HG03095 (cell line): ENCODE measurements around the gene LRP5.

Source experiments
- ATAC-seq: cut with Tn5 transposase; IDR thresholded peaks from one replicate; pipeline ENCODE4 v1.9.1; 2021; ENCODE audit warnings: moderate library complexity; ENCODE audit not compliant: unreplicated experiment

The LRP5 gene

GRCh38 chr11:68345776-68346461, 33.5 kb downstream of the LRP5 start:
- ATAC-seq = no peak

DNA sequence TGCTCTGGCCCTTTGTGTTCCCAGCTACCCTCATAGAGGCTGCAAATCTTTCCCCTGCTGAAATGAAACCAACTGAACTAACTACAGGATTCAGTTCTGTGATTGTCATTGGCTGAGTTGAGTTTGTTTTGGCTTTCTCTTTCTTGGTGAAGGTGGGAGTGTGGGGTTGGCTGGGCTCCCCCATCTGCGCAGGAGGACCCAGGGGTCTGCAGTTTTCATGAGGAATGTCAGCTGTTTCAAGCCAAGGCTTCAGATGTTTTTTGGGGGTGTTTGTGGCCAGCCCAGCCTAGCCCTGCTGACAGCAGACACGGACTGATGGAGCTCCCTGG, 34.0 kb downstream of the LRP5 start:
- no peak for ATAC-seq

GRCh38 chr11:68347345-68347744, 35.0 kb downstream of the LRP5 start:
- ATAC-seq = no peak

DNA sequence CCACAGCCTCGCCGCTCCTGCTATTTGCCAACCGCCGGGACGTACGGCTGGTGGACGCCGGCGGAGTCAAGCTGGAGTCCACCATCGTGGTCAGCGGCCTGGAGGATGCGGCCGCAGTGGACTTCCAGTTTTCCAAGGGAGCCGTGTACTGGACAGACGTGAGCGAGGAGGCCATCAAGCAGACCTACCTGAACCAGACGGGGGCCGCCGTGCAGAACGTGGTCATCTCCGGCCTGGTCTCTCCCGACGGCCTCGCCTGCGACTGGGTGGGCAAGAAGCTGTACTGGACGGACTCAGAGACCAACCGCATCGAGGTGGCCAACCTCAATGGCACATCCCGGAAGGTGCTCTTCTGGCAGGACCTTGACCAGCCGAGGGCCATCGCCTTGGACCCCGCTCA, 35.5 kb downstream of the LRP5 start:
- no peak for ATAC-seq

GRCh38 chr11:68349461-68350249, 37.3 kb downstream of the LRP5 start:
- ATAC-seq = no peak

DNA sequence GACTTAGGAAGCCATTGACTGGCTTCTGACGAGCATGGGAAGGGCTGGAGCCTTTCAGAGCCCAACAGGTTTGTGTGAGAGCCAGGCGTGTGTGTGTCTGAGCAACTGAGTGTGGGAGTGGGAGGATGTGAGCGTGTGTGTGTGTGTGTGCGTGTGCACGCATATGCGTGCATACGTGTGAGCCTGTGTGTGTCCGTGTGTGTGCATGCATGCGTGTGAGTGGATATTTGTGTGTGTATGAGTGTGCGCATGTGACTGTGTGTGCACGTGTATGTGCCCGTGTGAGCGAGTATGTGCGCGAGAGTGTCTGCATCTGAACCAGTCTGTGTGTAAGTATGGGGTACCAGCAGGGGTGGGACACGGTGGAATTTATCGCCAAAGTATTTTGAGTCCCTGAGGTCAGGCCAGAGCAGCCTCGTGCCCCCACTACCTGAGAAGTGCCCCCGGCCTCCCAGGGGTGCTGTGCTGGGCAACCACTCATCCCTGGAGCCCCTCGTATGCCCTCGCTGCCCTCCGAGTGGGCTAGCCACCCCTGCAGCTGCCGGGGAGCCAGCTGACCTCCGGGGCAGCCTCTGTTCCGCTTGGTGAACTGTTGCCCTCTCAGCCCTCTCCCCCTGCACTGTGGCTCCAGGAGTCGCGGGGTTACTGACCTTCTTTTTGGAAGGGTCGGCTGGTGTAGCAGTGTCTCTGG, 38.5 kb downstream of the LRP5 start:
- no peak for ATAC-seq

- ATAC-seq = no peak
Observed at GRCh38 chr11:68351450-68352275, 39.3 kb downstream of the LRP5 start.

DNA sequence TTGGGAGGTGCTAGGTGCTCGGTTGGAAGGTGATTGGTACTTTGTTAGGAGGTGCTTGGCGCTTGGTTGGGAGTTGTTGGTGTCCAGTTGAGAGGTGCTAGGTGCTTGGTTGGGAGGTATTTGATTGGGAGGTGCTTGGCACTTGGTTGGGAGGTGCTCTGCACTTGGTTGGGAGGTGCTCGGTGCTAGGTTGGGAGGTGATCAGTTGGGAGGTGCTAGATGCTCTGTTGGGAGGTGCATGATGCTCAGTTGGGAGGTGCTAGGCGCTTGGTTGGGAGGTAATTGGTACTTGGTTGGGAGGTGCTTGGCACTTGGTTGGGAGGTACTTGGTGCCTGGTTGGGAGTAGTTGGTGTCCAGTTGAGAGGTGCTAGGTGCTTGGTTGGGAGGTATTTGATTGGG, 40.2 kb downstream of the LRP5 start:
- no peak for ATAC-seq

- no peak for ATAC-seq
Observed at GRCh38 chr11:68353118-68353517, 40.7 kb downstream of the LRP5 start.

DNA sequence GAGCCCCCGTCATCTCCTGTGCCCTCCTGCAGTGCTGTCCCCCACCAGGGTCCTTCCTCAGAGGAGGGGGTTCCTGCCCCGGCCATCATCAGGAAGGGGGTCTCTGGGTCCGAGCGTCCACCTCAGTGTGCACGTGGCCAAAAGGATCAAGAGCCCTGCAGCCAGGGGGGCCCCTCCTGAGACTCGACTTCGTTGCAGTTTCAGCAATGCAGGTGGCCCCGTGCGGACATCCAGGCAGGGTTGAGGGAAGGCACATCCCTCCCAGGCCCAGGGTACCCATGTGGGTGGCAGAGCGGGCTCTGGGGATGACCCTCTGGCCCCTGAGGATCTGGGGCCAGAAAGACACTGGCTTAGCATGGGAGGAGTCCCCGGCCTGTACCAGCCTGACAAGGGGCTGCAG, 41.3 kb downstream of the LRP5 start:
- ATAC-seq = no peak

DNA sequence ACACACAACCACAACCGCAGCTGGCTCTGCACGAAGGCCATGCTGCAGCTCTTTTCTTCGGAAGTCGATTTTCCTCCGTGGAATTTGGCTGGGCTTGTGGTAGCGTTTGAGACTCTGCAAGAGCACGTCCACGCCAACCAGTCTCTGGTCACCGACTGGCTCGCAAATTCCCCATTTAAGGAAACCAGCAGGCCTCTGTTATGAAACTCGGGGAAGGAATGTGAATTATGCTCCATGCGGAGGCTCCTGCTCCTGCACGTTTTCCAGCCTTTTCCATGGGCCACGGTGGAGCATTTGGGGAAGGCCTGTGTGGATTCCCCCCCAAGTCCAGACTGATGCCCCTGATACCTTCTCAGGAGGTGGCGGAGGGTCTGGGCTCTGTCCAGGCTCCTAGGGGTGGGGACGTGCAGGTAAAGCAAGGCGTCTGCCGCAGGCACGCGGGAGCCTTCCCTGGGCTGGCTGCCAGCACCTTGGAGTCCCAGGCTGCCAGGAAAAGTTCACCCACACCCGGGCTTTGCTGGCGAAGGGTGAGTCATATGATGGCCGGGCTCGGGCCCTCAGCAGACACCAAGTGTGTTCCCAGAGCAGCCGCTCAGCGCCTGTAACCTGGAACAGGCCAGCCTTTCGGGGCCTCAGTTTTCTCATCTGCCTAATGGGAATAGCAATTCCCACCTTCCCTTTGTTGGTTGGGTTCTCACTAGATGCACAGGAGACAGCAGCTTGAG, 41.9 kb downstream of the LRP5 start:
- no peak for ATAC-seq

DNA sequence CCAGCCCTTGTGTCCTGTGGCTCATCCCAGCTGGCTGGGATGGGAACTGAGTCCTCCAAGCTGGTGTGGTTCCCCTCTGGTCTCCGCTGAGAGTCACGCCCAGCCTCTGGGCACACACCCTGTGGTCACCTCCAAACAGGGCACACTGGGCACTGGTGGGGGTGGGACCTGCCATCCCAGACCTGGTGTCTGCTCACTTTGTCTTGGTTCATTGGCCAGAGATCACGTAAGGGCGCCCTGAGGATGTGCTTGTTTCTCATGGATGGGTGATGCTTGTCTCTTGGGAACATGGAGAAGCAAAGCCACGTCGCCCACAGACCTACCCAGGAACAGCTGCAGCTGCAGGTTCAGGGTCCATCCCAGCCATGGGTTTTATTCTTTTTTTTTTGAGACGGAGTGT, 43.1 kb downstream of the LRP5 start:
- ATAC-seq = no peak

DNA sequence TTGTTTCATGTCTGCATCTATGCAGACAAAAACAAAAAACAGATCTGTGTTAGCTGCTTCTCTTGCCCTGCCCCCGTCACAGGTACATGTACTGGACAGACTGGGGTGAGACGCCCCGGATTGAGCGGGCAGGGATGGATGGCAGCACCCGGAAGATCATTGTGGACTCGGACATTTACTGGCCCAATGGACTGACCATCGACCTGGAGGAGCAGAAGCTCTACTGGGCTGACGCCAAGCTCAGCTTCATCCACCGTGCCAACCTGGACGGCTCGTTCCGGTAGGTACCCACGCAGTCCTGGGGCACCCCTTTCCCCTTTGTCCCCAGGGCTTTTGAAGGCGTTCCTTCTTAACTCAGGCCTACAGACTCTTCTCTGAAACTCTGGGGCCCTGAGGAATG, 45.2 kb downstream of the LRP5 start:
- no peak for ATAC-seq

DNA sequence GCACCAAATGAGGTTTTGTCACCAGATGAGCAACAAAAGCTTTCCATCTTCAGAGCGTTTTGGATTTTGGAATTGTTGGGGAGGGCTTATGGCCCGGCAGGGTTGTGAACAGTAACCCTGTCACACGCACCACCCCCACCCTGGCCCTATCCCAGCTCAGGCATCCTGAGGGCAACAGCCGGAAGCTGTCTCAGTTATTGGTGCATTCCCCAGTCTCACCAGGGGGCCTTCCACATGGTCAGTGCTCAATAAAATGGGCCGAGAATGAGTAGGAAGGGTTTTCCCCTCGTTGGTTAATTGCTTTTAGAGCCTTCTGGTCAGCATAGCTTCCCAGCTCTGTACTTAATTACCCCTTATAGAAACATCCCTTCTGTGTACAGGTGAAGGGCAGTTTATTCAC, 46.0 kb downstream of the LRP5 start:
- no peak for ATAC-seq

DNA sequence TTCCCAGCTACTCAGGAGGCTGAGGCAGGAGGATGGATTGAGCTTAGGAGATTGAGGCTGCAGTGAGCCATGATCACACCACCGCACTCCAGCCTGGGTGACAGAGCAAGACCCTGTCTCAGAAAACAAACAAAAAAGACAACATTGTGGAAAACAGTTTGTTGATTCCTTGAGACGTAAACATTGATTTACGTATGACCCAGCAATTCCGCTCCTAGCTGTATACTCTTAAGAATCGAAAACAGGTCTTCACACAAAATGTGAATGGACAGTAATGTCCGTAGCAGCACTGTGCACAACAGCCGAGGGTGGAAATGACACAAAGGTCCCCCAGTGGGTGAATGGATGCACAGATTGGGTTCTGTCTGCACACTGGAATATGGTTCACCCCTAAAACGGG, 49.3 kb downstream of the LRP5 start:
- ATAC-seq = no peak

- ATAC-seq = no peak
Observed at GRCh38 chr11:68362801-68363379, 50.5 kb downstream of the LRP5 start.

- no peak for ATAC-seq
Observed at GRCh38 chr11:68363776-68364175, 51.4 kb downstream of the LRP5 start.

DNA sequence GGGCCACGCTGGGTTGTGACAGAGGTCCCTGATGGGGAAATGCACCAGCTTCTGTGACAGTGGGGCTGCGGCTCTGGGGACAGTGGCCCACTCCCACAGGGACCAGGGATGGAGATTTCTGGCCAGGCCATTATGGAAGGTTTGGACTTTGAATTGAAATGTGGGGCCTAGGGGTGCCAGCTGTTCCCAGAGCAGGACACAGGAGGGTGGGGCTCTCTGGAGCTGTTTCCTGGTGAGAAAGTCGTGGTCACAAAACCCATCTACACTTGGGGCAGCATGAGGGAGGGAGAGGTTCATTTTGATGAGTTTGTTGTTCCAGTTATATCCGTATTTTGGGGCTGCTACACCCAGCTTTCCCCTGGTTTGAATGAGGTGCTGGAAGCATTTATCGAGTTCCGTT, 52.2 kb downstream of the LRP5 start:
- no peak for ATAC-seq

DNA sequence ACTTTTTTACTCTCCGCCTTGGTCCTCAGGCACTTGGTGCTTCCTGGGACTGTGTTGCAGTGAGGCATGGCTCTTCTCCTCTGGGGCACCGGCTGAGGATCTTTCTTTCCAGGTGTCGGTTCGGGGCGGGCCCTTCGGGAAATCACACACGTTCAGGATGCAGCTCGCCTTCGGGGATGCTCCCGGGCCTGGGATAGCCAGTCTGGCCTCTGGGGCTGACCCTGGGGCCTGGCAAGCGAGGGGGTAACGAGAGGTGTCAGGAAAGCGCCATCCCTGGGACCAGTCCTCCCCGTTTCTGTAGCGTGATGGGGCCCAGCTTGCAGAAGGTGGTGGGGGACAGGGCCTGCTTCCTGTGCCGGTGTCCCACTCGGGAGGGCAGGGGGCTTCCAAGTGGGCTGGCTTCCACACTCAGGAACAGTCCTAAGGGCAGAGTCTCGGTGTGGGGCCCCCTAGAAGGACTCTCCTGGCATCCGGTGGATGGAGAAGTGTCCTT, 53.6 kb downstream of the LRP5 start:
- no peak for ATAC-seq

GRCh38 chr11:68367252-68367651, 54.9 kb downstream of the LRP5 start:
- ATAC-seq = no peak
